K562 (cell line): ENCODE data around the gene FUT8. TPM values are rescaled to one million over a fixed set of nuclear protein-coding genes. Genes with fewer than 3 reads are reported as not detected.

Source experiments
- ATAC-seq: fragments of 200-7000 bp; cut with Tn5 transposase; 3 replicates; pipeline ENCODE4 v1.9.1; 2020; ENCODE audit warnings: moderate library complexity
- BruUV-seq: library from RNA; stranded (reverse); fragments of 400-500 nt; replicated peaks from 2 replicates; lab custom pipeline; 2021; lab: Mats Ljungman, UMichigan
- CTCF ChIA-PET: fragments of 300-600 bp; formaldehyde crosslinking; extraction: SDS; loops from one replicate; lab custom pipeline; 2021; ENCODE audit warnings: low intra/inter-chr PET ratio; lab: Yijun Ruan, JAX
- POLR2A ChIA-PET: fragments of 300-600, 350-650 bp; sonication (Branson Sonifier 250); formaldehyde crosslinking; extraction: SDS; loops from one replicate; lab custom pipeline; 2021; ENCODE audit warnings: antibody characterized with exemption, inconsistent platforms; lab: Yijun Ruan, JAX
- DNase-seq, 4 experiments: peaks; one replicate each; pipeline versions ENCODE4 v3.0.0 to v3.0.0-alpha.2; 2011 to 2018; ENCODE audit warnings: low spot score in 3 of 4, mixed read lengths in 3 of 4; ENCODE audit errors: extremely low read depth in 1 of 4
- FAIRE-seq: peaks from 2 replicates; lab custom pipeline; 2011; peaks lifted over from hg19 to GRCh38; lab: Jason Lieb, UNC
- H2AFZ ChIP-seq: 2 replicates; pipeline ENCODE4 v1.6.0; 2011; ENCODE audit warnings: low read depth, low read length, control low read depth, inconsistent platforms
- H3K27ac ChIP-seq: fragments of 200-600 bp; 3 replicates; pipeline ENCODE4 v1.8.0; 2011; ENCODE audit warnings: low read depth, mild to moderate bottlenecking, control low read depth, inconsistent platforms, low read length, moderate library complexity, mixed read lengths; ENCODE audit errors: extremely low read depth
- H3K27me3 ChIP-seq, 2 experiments: fragments of 300-600 bp in 1 of 2; 2 replicates in 1 of 2; 3 replicates in 1 of 2; pipeline versions ENCODE4 v1.6.0 to v1.8.0; 2011; ENCODE audit warnings: inconsistent platforms in 2 of 2, low read length in 2 of 2, mild to moderate bottlenecking in 1 of 2, mixed read lengths in 1 of 2, moderate library complexity in 1 of 2; ENCODE audit not compliant: control insufficient read depth in 2 of 2, insufficient read depth in 2 of 2
- H3K36me3 ChIP-seq: fragments of 300-600 bp; 3 replicates; pipeline ENCODE4 v1.8.0; 2011; ENCODE audit warnings: mild to moderate bottlenecking, low read length, inconsistent platforms; ENCODE audit not compliant: control insufficient read depth, insufficient read depth
- H3K4me1 ChIP-seq, 2 experiments: fragments of 200-600 bp in 1 of 2; replicated peaks in 1 of 2; 2 replicates in 1 of 2; 3 replicates in 1 of 2; pipeline versions ENCODE4 v1.5.1 to v1.8.0; 2011; ENCODE audit warnings: inconsistent platforms in 2 of 2, low read length in 2 of 2, mild to moderate bottlenecking in 1 of 2, mixed read lengths in 1 of 2, moderate library complexity in 1 of 2; ENCODE audit not compliant: control insufficient read depth in 2 of 2, insufficient read depth in 2 of 2
- H3K4me2 ChIP-seq: 2 replicates; pipeline ENCODE4 v1.6.1; 2011; ENCODE audit warnings: low read length, control low read depth, inconsistent platforms, mixed read lengths; ENCODE audit not compliant: insufficient read depth
- H3K4me3 ChIP-seq: fragments of 200-600 bp; sonication (generic), shearing (Covaris generic); 2 replicates; pipeline ENCODE4 v1.5.1; 2016; ENCODE audit warnings: control low read depth, inconsistent platforms
- H3K79me2 ChIP-seq: fragments of 200-600 bp; 3 replicates; pipeline ENCODE4 v1.8.0; 2011; ENCODE audit warnings: low read length, inconsistent platforms; ENCODE audit not compliant: control insufficient read depth, insufficient read depth
- H3K9ac ChIP-seq, 2 experiments: 2 replicates each; pipeline versions ENCODE4 v1.6.0 to v1.6.1; 2011; ENCODE audit warnings: low read depth in 2 of 2, low read length in 2 of 2, control low read depth in 1 of 2, inconsistent platforms in 1 of 2, mild to moderate bottlenecking in 1 of 2, mixed read lengths in 1 of 2; ENCODE audit not compliant: insufficient read depth in 1 of 2
- H3K9me1 ChIP-seq: one replicate; pipeline ENCODE4 v1.6.0; 2011; ENCODE audit warnings: inconsistent platforms, mild to moderate bottlenecking, low read length, moderate library complexity; ENCODE audit not compliant: control insufficient read depth, insufficient read depth
- H3K9me3 ChIP-seq: replicated peaks from 2 replicates; pipeline ENCODE4 v1.5.1; 2011; ENCODE audit warnings: low read depth, low read length, inconsistent platforms; ENCODE audit not compliant: control insufficient read depth, insufficient read depth
- H4K20me1 ChIP-seq: replicated peaks from 2 replicates; pipeline ENCODE4 v1.6.1; 2011; ENCODE audit warnings: low read length, inconsistent platforms, mixed read lengths; ENCODE audit not compliant: control insufficient read depth, insufficient read depth
- CBFA2T3 ChIP-seq: fragments of 450-650 bp; IDR thresholded peaks from 2 replicates; pipeline ENCODE4 v1.6.1; 2017
- PHF8 ChIP-seq: fragments of 200-600 bp; sonication (generic); IDR thresholded peaks from 2 replicates; pipeline ENCODE4 v1.6.1; 2012; ENCODE audit warnings: mixed run types, mild to moderate bottlenecking, inconsistent platforms, low read length, moderate library complexity, borderline replicate concordance
- SPI1 ChIP-seq: IDR thresholded peaks from 2 replicates; pipeline ENCODE4 v1.6.1; 2011; ENCODE audit warnings: low read depth, low read length, control low read depth, borderline replicate concordance
- STAT5B ChIP-seq: fragments of 250-450 bp; sonication (Bioruptor Pico); IDR thresholded peaks from 2 replicates; pipeline ENCODE4 v1.8.0; 2021; ENCODE audit warnings: mild to moderate bottlenecking, inconsistent platforms
- WGBS: fragments of 100-300 bp; shearing (Covaris generic); methylation state at CpG from one replicate; pipeline ENCODE4 v1.1.6; 2016; ENCODE audit warnings: low coverage, mixed read lengths; ENCODE audit not compliant: insufficient coverage; ENCODE audit errors: missing lambda C conversion rate; 5-methylcytosine and 5-hydroxymethylcytosine counted together
- in situ Hi-C: fragments of 300-500 bp; cut with MboI; formaldehyde crosslinking; loops from 4 replicates; pipeline ENCODE4 v1.15.0; 2018; ENCODE audit warnings: inconsistent platforms, mixed read lengths
- intact Hi-C: fragments of 100-400 bp; cut with micrococcal nuclease; formaldehyde crosslinking; loops from 2 replicates; pipeline ENCODE4 v1.14.2; 2022
- polyA plus RNA-seq, 8 experiments: library from polyadenylated mRNA; depleted of rRNA in 4 of 8; stranded (reverse) in 5 of 8; unstranded in 3 of 8; fragments of >200 nt; fragmentation: Nextera tagmentation in 2 of 8; fragmentation: Illumina TruSeq in 1 of 8; extraction: Ambion mirVana in 2 of 8; extraction: Trizol in 1 of 8; gene quantifications; 2 replicates each; pipeline versions ENCODE4 v1.2.1 to v1.2.3, GENCODE V29; 2011 to 2014; ENCODE audit warnings: inconsistent platforms in 1 of 8, missing spikeins in 1 of 8
- total RNA-seq, 7 experiments: library from RNA; depleted of rRNA in 6 of 7; stranded (reverse); fragments of >200 nt in 6 of 7; fragmentation: Illumina TruSeq in 2 of 7; extraction: Trizol in 2 of 7; gene quantifications; 2 replicates each; pipeline versions ENCODE4 v1.2.1 to v1.2.3, GENCODE V29; 2011 to 2021; ENCODE audit warnings: low replicate concordance in 1 of 7

Gene FUT8
- total and polyA plus RNA-seq, 9 of the 15 experiments (the other 6 are each of a cell fraction or from before 2014, with no cell fraction given): 4.1 to 15.2 (median 7.8) TPM

- ATAC-seq (no peak), FAIRE-seq (no peak), DNase-seq (no peak)
- Histone ChIP-seq H3K9ac (no peak overlapping the region), H3K9me3 (no peaks in the 10 kb centered on the region), H3K36me3 (no peaks in the 10 kb centered on the region), H3K4me3 (no peak overlapping the region), H3K4me2 (no peak overlapping the region), H2AFZ (no peak overlapping the region), H3K79me2 (no peaks in the 10 kb centered on the region), H3K4me1 (no peaks in the 10 kb centered on the region), H3K27me3 (no peaks in the 10 kb centered on the region), H3K27ac (no peak overlapping the region), H4K20me1 (no peaks in the 10 kb centered on the region), H3K9me1 (no peaks in the 10 kb centered on the region)
- BruUV-seq: no TSS peak
- ChIA-PET CTCF (no interaction called here), POLR2A (interaction anchor here (0.6 kb wide), 2 partner anchors 67 to 1604 kb away, joined by 3 read pairs; no protein-coding TSS in a partner anchor)
- no peak for TF ChIP-seq PHF8
- peak; percentile 76 for TF ChIP-seq SPI1
- intact Hi-C loops (no loop called here), in situ Hi-C loops (no loop called here)
- 13% methylated on average over 2 of the region's 2 CpGs for WGBS
Measured at GRCh38 chr14:65549429-65549828, 136.9 kb downstream of the FUT8 start.

- H3K4me2 ChIP-seq: no peak overlapping the region
- WGBS: 44% methylated on average over 6 of the region's 6 CpGs
- no peak overlapping the region for H2AFZ ChIP-seq
- in situ Hi-C loops: no loop called here
- no peaks in the 10 kb centered on the region for H3K4me1 ChIP-seq
- 0 out of 3 replicates have a peak, but pooled peaks have one; percentile 25 for ATAC-seq
- no peak overlapping the region for H3K27ac ChIP-seq
- DNase-seq: peak in 2 of 4 experiments; percentile 3 to 6
- H3K27me3 ChIP-seq: no peaks in the 10 kb centered on the region
- intact Hi-C loops: no loop called here
- BruUV-seq: no TSS peak
- no peak overlapping the region for H3K4me3 ChIP-seq
- no peaks in the 10 kb centered on the region for H3K9me1 ChIP-seq
- ChIA-PET CTCF (no interaction called here), POLR2A (no interaction called here)
- H3K9ac ChIP-seq: no peak overlapping the region
- TF ChIP-seq CBFA2T3 (0 out of 2 replicates have a peak, but pooled peaks have one; percentile 4), STAT5B (CRISPR knock-in tag) (no peak)
- H3K79me2 ChIP-seq: no peaks in the 10 kb centered on the region
- no peaks in the 10 kb centered on the region for H3K36me3 ChIP-seq
- no peaks in the 10 kb centered on the region for H3K9me3 ChIP-seq
- no peaks in the 10 kb centered on the region for H4K20me1 ChIP-seq
- no peak for FAIRE-seq
Measured at GRCh38 chr14:65550779-65551643, 138.5 kb downstream of the FUT8 start.
